Caco-2 (cell line): ENCODE data around the gene ACBD5. TPM values are rescaled to one million over a fixed set of nuclear protein-coding genes. Genes with fewer than 3 reads are reported as not detected.

Experiments
- BruUV-seq: library from RNA; stranded (reverse); fragments of 400-500 nt; replicated peaks from 2 replicates; lab custom pipeline; 2021; lab: Mats Ljungman, UMichigan
- CTCF ChIA-PET: fragments of 300-600 bp; sonication (Branson Sonifier 250); formaldehyde crosslinking; loops from one replicate; lab custom pipeline; 2022; ENCODE audit warnings: antibody characterized with exemption; lab: Charles Lee
- POLR2A ChIA-PET: fragments of 300-600 bp; sonication (Branson Sonifier 250); formaldehyde crosslinking; loops from one replicate; lab custom pipeline; 2022; ENCODE audit warnings: antibody characterized with exemption; lab: Charles Lee
- DNase-seq, 2 experiments: peaks; one replicate each; pipeline versions ENCODE4 v3.0.0 to v3.0.0-alpha.2; 2020 to 2022
- H3K27me3 ChIP-seq: replicated peaks from 2 replicates; pipeline ENCODE4 v1.6.0; 2011; ENCODE audit warnings: low read length; ENCODE audit not compliant: control insufficient read depth, insufficient read depth
- H3K36me3 ChIP-seq: 2 replicates; pipeline ENCODE4 v1.5.1; 2011; ENCODE audit warnings: low read length; ENCODE audit not compliant: control insufficient read depth, insufficient read depth
- H3K4me1 ChIP-seq: fragments of 250-450 bp; sonication (Bioruptor Pico); 2 replicates; pipeline ENCODE4 v1.5.1; 2020; ENCODE audit warnings: mild to moderate bottlenecking
- H3K4me3 ChIP-seq: 2 replicates; pipeline ENCODE4 v1.5.1; 2011; ENCODE audit warnings: low read depth, mild to moderate bottlenecking, control low read depth, low read length
- H3K9me3 ChIP-seq: fragments of 250-450 bp; sonication (Bioruptor Pico); 2 replicates; pipeline ENCODE4 v1.5.1; 2020; ENCODE audit warnings: mild to moderate bottlenecking, moderate library complexity
- H3K27ac Mint-ChIP-seq: one replicate; pipeline ENCODE4 v1.8.0; 2022; ENCODE audit warnings: mixed read lengths; ENCODE audit not compliant: unreplicated experiment
- H3K27me3 Mint-ChIP-seq: one replicate; pipeline ENCODE4 v1.8.0; 2022; ENCODE audit warnings: mixed read lengths; ENCODE audit not compliant: insufficient read depth, unreplicated experiment
- H3K36me3 Mint-ChIP-seq: one replicate; pipeline ENCODE4 v1.8.0; 2022; ENCODE audit warnings: mild to moderate bottlenecking, mixed read lengths; ENCODE audit not compliant: insufficient read depth, unreplicated experiment
- H3K4me1 Mint-ChIP-seq: one replicate; pipeline ENCODE4 v1.8.0; 2022; ENCODE audit warnings: low read depth, mixed read lengths; ENCODE audit not compliant: unreplicated experiment
- H3K4me3 Mint-ChIP-seq: one replicate; pipeline ENCODE4 v1.8.0; 2022; ENCODE audit warnings: mild to moderate bottlenecking, moderate library complexity, mixed read lengths; ENCODE audit not compliant: unreplicated experiment
- H3K9me3 Mint-ChIP-seq: one replicate; pipeline ENCODE4 v1.8.0; 2022; ENCODE audit warnings: mixed read lengths; ENCODE audit not compliant: unreplicated experiment
- CTCF ChIP-seq, 2 experiments: fragments of 200-600 bp in 1 of 2; IDR thresholded peaks; 1 replicate in 1 of 2; 2 replicates in 1 of 2; pipeline versions ENCODE4 v1.5.1 to v1.8.0; 2011 to 2022; ENCODE audit warnings: antibody characterized with exemption in 1 of 2, control low read depth in 1 of 2, inconsistent platforms in 1 of 2, low read depth in 1 of 2, low read length in 1 of 2, mild to moderate bottlenecking in 1 of 2, moderate library complexity in 1 of 2; ENCODE audit not compliant: insufficient read depth in 1 of 2, severe bottlenecking in 1 of 2, unreplicated experiment in 1 of 2
- intact Hi-C: fragments of 100-400 bp; cut with micrococcal nuclease; formaldehyde crosslinking; loops from one replicate; pipeline ENCODE4 v1.10.0; 2022; ENCODE audit not compliant: unreplicated experiment
- total RNA-seq: library from RNA; stranded (reverse); gene quantifications from 2 replicates; pipeline ENCODE4 v1.2.3, GENCODE V29; 2022

Gene ACBD5
- total RNA-seq, 1 experiment from 2014 or later = 38.3 TPM

- Mint-ChIP-seq H3K27ac (no peak overlapping the region), H3K36me3 (peaks cover 28% of the 10 kb centered on the region), H3K4me1 (peaks cover 4% of the 10 kb centered on the region), H3K4me3 (no peak overlapping the region), H3K27me3 (no peaks in the 10 kb centered on the region), H3K9me3 (no peaks in the 10 kb centered on the region)
- Histone ChIP-seq H3K4me3 (no peak overlapping the region), H3K9me3 (no peaks in the 10 kb centered on the region), H3K36me3 (no peaks in the 10 kb centered on the region; the same call in 1 of the 2 replicates), H3K27me3 (no peaks in the 10 kb centered on the region), H3K4me1 (peaks cover 19% of the 10 kb centered on the region)
- TF ChIP-seq CTCF (IDR thresholded peaks at IDR 0.05; ENCODE audit: insufficient read depth in 1 of 2, low read depth in 1 of 2, low read length in 1 of 2, severe bottlenecking in 1 of 2, unreplicated experiment in 1 of 2) = no peak
- BruUV-seq = no TSS peak
- POLR2A ChIA-PET = no interaction called here
- DNase-seq = no peak
- CTCF ChIA-PET = no interaction called here
- intact Hi-C loops = no loop called here
These were observed 4.9 kb downstream of the ACBD5 start for GRCh38 chr10:27235706-27236105.

GRCh38 chr10:27230022-27230421, 10.6 kb downstream of the ACBD5 start:
- H3K4me1 Mint-ChIP-seq = peaks cover 6% of the 10 kb centered on the region
- POLR2A ChIA-PET = no interaction called here
- DNase-seq = no peak
- no peak overlapping the region for H3K4me3 ChIP-seq
- BruUV-seq = no TSS peak
- H3K36me3 Mint-ChIP-seq = peaks cover 29% of the 10 kb centered on the region
- H3K4me3 Mint-ChIP-seq = no peak overlapping the region
- no peaks in the 10 kb centered on the region for H3K27me3 Mint-ChIP-seq
- no peaks in the 10 kb centered on the region for H3K27me3 ChIP-seq
- peaks cover 15% of the 10 kb centered on the region for H3K4me1 ChIP-seq
- intact Hi-C loops = no loop called here
- CTCF ChIA-PET = no interaction called here
- no peak for TF ChIP-seq CTCF (IDR thresholded peaks at IDR 0.05; ENCODE audit: insufficient read depth in 1 of 2, low read depth in 1 of 2, low read length in 1 of 2, severe bottlenecking in 1 of 2, unreplicated experiment in 1 of 2)
- H3K27ac Mint-ChIP-seq = no peak overlapping the region
- H3K9me3 ChIP-seq = no peaks in the 10 kb centered on the region
- H3K36me3 ChIP-seq = no peaks in the 10 kb centered on the region; the same call in 1 of the 2 replicates
- H3K9me3 Mint-ChIP-seq = no peaks in the 10 kb centered on the region

- Mint-ChIP-seq H3K4me3 (no peak overlapping the region), H3K36me3 (peaks cover 22% of the 10 kb centered on the region), H3K9me3 (no peaks in the 10 kb centered on the region), H3K4me1 (peaks cover 2% of the 10 kb centered on the region), H3K27me3 (no peaks in the 10 kb centered on the region), H3K27ac (no peak overlapping the region)
- ChIA-PET POLR2A (no interaction called here), CTCF (no interaction called here)
- Histone ChIP-seq H3K27me3 (no peaks in the 10 kb centered on the region), H3K36me3 (no peaks in the 10 kb centered on the region), H3K4me3 (no peak overlapping the region), H3K9me3 (no peaks in the 10 kb centered on the region), H3K4me1 (no peaks in the 10 kb centered on the region)
- no peak for TF ChIP-seq CTCF (IDR thresholded peaks at IDR 0.05; ENCODE audit: insufficient read depth in 1 of 2, low read depth in 1 of 2, low read length in 1 of 2, severe bottlenecking in 1 of 2, unreplicated experiment in 1 of 2)
- intact Hi-C loops = loop anchor here (2.0 kb wide), 1 partner anchor 135 kb away; no protein-coding TSS in a partner anchor
- DNase-seq = no peak
- no TSS peak for BruUV-seq
These were observed 14.8 kb downstream of the ACBD5 start for GRCh38 chr10:27225642-27226257.
